NCI-H524 (cell line): ENCODE results near the gene HCN4.
"Not testable (repeated sequence)": the region's sequence is repeated elsewhere in the genome, so short reads cannot be mapped to it uniquely, and the experiment has no call there.

Experiments
- DNase-seq, 2 experiments: peaks; one replicate each; lab custom pipeline; 2025; lab: John Stamatoyannopoulos, UW

HCN4 gene

GRCh38 chr15:73325191-73325861 lies 43.4 kb downstream of the HCN4 start:
- DNase-seq = peak in 1 of 2 experiments; percentile 61

- DNase-seq = no peak
These were observed 44.1 kb downstream of the HCN4 start for GRCh38 chr15:73324496-73325170.

- no peak for DNase-seq
These were observed 44.8 kb downstream of the HCN4 start for GRCh38 chr15:73323956-73324355.

- DNase-seq = no peak
These were observed 45.3 kb downstream of the HCN4 start for GRCh38 chr15:73323374-73323955.

GRCh38 chr15:73322665-73323373 lies 45.9 kb downstream of the HCN4 start:
- no peak for DNase-seq

GRCh38 chr15:73321496-73322450 lies 47.0 kb downstream of the HCN4 start:
- DNase-seq = peak; percentile 86 to 96

- no peak for DNase-seq
These were observed 48.1 kb downstream of the HCN4 start for GRCh38 chr15:73320619-73321180.

GRCh38 chr15:73319460-73320245 lies 49.1 kb downstream of the HCN4 start:
- DNase-seq = no peak

- peak; percentile 85 to 90 for DNase-seq
These were observed 50.1 kb downstream of the HCN4 start for GRCh38 chr15:73318463-73319351.

GRCh38 chr15:73317651-73318462 lies 50.9 kb downstream of the HCN4 start:
- DNase-seq = no peak

GRCh38 chr15:73313861-73314260 lies 54.9 kb downstream of the HCN4 start:
- no peak for DNase-seq

GRCh38 chr15:73308305-73308704 lies 60.5 kb downstream of the HCN4 start:
- no peak for DNase-seq

GRCh38 chr15:73305331-73306211 lies 63.2 kb downstream of the HCN4 start:
- DNase-seq = peak; percentile 89 to 91

GRCh38 chr15:73303636-73304035 lies 65.1 kb downstream of the HCN4 start:
- DNase-seq = no peak

GRCh38 chr15:73300286-73300685 lies 68.5 kb downstream of the HCN4 start:
- not testable (repeated sequence) for DNase-seq

- DNase-seq = no peak
These were observed 70.1 kb downstream of the HCN4 start for GRCh38 chr15:73298522-73299245.
